ENCODE measurements around the gene ATXN1. TPM values are rescaled to one million over a fixed set of nuclear protein-coding genes. Genes with fewer than 3 reads are reported as not detected.

ATXN1 gene
- total RNA-seq, 1 donor from 2014 or later, result 99.2 TPM

- intact Hi-C loops (cut with micrococcal nuclease), result loop anchor here (1.0 to 10.0 kb wide), 7 partner anchors 11 to 524 kb away; partner anchors contain the start of gene ATXN1
Observed at GRCh38 chr6:16658348-16659034, 102.8 kb downstream of the ATXN1 start.

- intact Hi-C loops (cut with micrococcal nuclease), result loop anchor here (1.0 to 10.0 kb wide), 9 partner anchors 28 to 523 kb away; partner anchors contain the start of gene ATXN1
Observed at GRCh38 chr6:16657768-16658167, 103.5 kb downstream of the ATXN1 start.

- intact Hi-C loops (cut with micrococcal nuclease), result loop anchor here (2.0 to 10.0 kb wide), 2 partner anchors 144 to 522 kb away; no protein-coding TSS in a partner anchor
Observed at GRCh38 chr6:16656451-16656850, 104.8 kb downstream of the ATXN1 start.

DNA sequence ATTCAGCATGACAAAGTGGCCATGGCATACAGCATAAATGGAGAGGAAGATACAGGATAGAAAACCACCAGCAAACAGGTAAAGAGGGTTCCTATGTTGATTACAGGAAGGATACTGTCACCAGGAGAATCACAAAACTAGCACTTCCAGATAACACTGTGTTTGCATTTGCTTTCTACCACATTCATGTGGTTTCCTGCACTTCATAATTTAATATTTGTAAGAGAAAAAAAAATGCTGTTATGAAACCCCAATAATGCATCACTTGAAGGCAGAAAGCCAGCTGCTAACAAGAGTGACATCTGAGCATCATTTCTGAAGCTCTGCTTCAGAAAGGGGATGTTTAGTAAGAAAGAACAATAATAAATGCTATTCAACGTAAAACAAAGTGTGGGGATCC lies 106.6 kb downstream of the ATXN1 start:
- intact Hi-C loops (cut with micrococcal nuclease), result loop anchor here (2.0 to 10.0 kb wide), 2 partner anchors 234 to 520 kb away; no protein-coding TSS in a partner anchor

- intact Hi-C loops (cut with micrococcal nuclease), result loop anchor here (2.0 to 10.0 kb wide), 3 partner anchors 16 to 518 kb away; no protein-coding TSS in a partner anchor
Observed at GRCh38 chr6:16653226-16653625, 108.0 kb downstream of the ATXN1 start.

DNA sequence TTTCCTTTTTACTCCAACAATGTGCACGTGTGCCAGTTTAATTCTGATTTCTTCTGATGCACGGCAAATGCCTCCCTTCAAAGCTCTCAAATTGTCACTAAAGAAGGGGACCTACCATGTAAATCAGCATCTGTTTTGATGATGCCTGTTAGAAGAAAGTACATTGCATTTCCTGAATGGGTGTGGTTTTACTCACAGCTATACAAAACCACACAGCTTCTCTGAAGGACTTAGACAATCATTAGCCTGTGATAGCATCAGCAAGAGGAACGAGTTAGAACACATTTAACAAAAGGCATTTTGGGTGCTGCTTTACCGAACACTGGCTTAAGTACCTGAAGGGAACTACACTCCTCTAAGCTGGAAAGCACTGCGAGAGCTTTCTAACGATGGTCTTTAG lies 109.4 kb downstream of the ATXN1 start:
- intact Hi-C loops (cut with micrococcal nuclease), result loop anchor here (1.0 to 10.0 kb wide), 5 partner anchors 17 to 517 kb away; partner anchors contain the start of gene ATXN1

GRCh38 chr6:16649890-16650289 lies 111.4 kb downstream of the ATXN1 start:
- intact Hi-C loops (cut with micrococcal nuclease), result loop anchor here (10.0 kb wide), 1 partner anchor 515 kb away; no protein-coding TSS in a partner anchor

GRCh38 chr6:16649241-16649640 lies 112.0 kb downstream of the ATXN1 start:
- intact Hi-C loops (cut with micrococcal nuclease), result no loop called here

GRCh38 chr6:16648003-16648402 lies 113.3 kb downstream of the ATXN1 start:
- intact Hi-C loops (cut with micrococcal nuclease), result no loop called here

GRCh38 chr6:16647422-16647821 lies 113.8 kb downstream of the ATXN1 start:
- intact Hi-C loops (cut with micrococcal nuclease), result no loop called here

DNA sequence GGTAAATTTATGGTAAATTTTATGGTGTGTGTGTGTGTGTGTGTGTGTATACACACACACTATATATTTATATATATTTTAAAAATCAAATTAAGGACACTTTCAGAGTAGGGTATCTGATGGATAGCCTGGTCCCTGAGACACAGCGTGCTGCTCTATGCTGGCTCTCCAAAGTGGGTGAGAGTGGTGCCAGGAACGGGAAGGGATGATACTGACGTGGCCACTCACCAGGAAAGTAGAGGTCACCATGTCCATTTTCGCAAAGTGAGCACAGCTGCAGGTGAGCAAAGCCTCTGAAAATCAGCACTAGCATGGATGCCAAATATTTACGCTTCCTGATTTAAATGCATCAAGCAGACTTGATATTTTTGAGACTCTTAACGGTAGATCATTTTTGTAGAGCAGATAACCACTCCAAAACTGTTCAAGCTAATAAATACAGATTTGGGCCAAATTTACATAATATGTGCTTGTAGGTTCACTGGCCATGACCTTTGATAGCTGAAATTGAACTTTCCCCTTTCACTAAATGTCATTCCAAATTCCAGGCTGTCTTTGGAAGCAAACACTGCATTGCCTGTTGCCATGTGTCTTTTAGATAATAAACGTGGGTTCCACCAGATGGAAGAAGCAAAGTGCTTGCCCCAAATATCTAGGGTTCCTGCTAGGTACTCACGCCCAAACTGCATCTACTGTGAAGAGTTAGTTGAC lies 116.6 kb downstream of the ATXN1 start:
- intact Hi-C loops (cut with micrococcal nuclease), result no loop called here

DNA sequence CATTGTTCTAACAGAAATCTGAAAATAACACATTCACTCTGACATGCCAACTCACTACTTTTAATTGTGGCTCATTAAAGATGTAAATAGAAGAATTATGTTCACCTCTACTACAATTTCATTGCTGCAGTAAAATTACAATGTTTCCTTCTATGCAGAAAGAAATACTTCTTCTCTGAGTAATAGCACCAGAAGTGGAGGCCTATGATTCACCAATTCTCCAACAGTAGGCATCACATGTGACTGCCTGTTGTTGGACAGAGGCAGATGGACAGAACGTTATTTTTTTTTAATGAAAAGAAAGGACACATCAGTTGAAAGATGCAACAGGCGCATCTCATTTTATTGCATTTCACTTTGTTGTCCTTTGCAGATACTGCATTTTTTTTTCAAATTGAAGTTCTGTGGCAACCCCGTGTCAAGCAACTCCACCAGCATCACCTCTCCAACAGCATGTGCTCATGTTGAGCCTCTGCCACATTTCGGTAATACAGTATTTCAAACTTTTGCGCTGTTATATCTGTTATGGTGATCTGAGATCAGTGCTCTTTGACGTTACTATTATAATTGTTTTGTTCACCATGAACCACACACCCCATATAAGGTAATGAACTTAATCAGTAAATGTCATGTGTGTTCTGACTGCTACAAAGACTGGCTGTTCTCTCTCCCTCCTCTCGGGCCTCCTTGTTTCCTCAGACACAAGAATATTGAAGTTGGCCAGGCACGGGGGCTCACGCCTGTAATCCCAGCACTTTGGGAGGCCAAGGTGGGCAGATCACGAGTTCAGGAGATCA lies 121.4 kb downstream of the ATXN1 start:
- intact Hi-C loops (cut with micrococcal nuclease), result no loop called here

DNA sequence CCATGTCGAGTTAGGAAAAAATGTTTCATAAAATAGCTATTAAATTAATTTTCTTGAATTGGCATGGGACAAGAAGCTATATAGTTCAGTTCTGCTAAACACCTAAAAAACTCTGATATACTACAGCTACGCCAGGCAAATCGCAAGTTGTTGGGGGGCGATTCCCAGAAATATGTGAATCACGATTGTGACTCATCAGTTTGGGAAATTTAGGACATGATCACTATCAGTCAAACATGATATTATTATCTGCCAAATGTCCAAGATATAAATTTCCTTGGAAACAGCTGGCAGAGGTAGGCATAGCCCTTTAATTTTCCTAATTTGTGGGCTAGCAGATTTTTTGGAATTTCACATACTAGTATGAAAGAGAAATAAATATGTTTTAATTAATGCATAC lies 123.6 kb downstream of the ATXN1 start:
- intact Hi-C loops (cut with micrococcal nuclease), result no loop called here

GRCh38 chr6:16635810-16636602 lies 125.3 kb downstream of the ATXN1 start:
- intact Hi-C loops (cut with micrococcal nuclease), result no loop called here

- intact Hi-C loops (cut with micrococcal nuclease), result no loop called here
Observed at GRCh38 chr6:16635291-16635809, 125.9 kb downstream of the ATXN1 start.

- intact Hi-C loops (cut with micrococcal nuclease), result no loop called here
Observed at GRCh38 chr6:16634855-16635254, 126.4 kb downstream of the ATXN1 start.

DNA sequence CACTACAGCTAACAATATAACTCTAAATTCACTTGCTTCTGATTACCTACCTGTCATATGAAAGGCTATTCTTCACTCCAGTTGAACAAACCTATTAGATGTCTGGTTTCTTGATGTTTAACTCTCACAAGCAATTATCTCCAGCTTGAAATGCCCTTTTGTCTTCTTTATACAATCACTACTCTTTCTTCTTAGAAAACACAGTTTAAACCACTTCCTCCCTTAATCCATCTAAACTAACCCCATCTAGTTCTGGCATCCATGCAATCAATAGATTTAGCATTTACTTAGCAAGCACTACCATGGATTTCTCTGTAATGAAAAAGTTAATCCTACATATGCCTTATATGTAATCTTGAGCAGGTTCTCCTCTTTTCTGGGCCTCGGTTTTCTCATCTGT lies 127.3 kb downstream of the ATXN1 start:
- intact Hi-C loops (cut with micrococcal nuclease), result no loop called here

DNA sequence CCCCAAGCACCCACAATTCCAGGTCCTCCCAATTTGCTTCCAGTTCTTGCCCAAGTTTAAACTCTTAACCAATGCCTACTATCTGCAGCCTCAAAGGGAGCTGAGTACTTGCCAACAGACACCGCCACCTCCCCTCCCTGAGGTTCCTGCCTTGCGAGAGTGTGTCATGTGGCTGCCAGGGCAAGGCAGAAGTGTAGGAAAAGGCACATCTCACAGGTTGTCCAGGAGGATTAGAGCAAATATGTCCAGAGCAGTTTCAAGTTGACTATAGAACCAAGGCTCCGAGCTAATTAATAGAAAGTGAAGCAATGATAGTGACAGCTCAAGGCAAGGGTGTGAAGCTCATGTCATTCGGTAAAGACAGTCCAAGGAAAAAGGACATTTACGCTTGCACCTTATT lies 127.8 kb downstream of the ATXN1 start:
- intact Hi-C loops (cut with micrococcal nuclease), result no loop called here

DNA sequence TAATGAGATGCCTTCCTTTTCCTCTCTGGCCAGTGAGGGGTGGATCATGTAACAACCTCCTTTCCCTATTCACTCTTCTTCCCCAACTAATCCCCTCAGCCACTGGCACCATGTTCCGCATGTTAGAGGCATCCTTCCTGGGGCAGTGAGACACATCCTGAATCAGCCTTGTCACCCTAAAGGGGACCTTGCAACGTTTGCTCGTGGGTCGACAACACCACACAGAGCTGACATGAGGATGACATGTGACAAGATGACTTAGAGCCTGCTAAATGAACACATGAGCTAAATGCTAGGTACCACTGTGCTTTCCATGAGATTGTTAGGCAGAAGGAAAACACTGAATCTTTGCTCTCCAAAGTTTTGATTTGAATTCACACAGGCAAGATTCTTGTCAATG lies 129.2 kb downstream of the ATXN1 start:
- intact Hi-C loops (cut with micrococcal nuclease), result no loop called here

DNA sequence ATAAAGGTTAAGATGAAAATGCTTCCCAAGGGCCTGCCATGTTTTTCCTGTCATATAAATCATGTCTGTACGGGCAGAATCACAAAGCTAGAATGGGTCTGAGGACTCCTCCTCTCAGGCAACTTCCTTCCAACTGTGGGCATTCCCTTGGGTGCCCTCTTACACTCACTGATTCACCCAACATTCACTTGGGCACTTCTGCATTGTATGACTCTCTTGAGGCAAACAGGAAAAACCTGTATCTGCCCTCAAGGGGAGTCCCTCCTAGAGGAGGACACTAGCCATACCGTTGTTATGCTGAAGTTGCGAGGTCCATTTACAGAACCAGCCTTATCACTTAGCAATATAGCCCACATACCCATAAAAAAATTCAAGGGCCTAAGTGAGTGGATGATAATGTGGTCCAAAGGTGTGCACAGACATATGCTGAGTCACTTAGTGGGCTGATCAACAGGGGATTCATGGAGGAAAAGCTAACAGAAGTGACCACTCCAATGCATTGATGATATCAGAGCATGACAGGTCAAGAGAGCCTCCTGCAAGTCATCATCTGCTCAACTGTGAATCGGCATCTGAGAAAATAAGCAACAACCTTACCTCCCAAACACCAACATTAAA lies 131.1 kb downstream of the ATXN1 start:
- intact Hi-C loops (cut with micrococcal nuclease), result no loop called here
